Adrenal gland (tissue), 5 donors: ENCODE results near the gene CIZ1.

Source experiments
- POLR2A ChIP-seq, 2 donors: fragments of 450-650 bp; IDR thresholded peaks; one replicate each; pipeline ENCODE4 v1.6.1; 2017; ENCODE audit warnings: antibody characterized with exemption in 2 of 2, mild to moderate bottlenecking in 2 of 2, moderate library complexity in 1 of 2
- TF ChIP-seq, protein P1 (sequence below), 6 experiments: fragments of 450-650 bp in 4 of 6; fragments of 200-600 bp in 2 of 6; sonication (generic) in 1 of 6; IDR thresholded peaks; 1 replicate in 5 of 6; 2 replicates in 1 of 6; pipeline versions ENCODE4 v1.5.1 to v1.8.0; 2016 to 2021; ENCODE audit warnings: antibody characterized with exemption in 6 of 6, mild to moderate bottlenecking in 2 of 6, moderate library complexity in 1 of 6
- donor health status: DM: no; HTN: no; CAD: no.

DNA sequence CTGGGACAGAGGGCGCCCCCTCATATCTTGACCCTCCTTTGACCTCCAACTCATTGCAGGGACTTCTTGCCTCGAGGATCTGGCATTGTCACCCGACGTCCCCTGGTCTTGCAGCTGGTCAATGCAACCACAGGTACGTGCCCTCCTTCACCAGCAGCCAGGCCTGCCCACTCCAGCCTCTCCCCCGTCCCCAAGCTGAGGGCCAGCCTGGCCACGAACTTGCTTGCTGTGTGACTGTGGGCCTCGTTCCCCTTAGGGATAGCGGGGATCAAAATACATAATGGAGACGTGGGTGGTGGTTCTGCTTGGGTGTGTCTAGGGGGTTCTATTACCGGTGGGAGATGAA is 26.8 kb upstream of the CIZ1 start:
- TF ChIP-seq, protein P1, sequence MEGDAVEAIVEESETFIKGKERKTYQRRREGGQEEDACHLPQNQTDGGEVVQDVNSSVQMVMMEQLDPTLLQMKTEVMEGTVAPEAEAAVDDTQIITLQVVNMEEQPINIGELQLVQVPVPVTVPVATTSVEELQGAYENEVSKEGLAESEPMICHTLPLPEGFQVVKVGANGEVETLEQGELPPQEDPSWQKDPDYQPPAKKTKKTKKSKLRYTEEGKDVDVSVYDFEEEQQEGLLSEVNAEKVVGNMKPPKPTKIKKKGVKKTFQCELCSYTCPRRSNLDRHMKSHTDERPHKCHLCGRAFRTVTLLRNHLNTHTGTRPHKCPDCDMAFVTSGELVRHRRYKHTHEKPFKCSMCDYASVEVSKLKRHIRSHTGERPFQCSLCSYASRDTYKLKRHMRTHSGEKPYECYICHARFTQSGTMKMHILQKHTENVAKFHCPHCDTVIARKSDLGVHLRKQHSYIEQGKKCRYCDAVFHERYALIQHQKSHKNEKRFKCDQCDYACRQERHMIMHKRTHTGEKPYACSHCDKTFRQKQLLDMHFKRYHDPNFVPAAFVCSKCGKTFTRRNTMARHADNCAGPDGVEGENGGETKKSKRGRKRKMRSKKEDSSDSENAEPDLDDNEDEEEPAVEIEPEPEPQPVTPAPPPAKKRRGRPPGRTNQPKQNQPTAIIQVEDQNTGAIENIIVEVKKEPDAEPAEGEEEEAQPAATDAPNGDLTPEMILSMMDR (IDR thresholded peaks at IDR 0.05), result no peak
- no peak for TF ChIP-seq POLR2A (IDR thresholded peaks at IDR 0.05)
